Measurements from ENCODE around the gene TULP3. TPM values are rescaled to one million over a fixed set of nuclear protein-coding genes. Genes with fewer than 3 reads are reported as not detected.

TULP3 gene
- total and polyA plus RNA-seq, 2 of the 8 experiments (the other 6 are each of a cell fraction or from before 2014, with no cell fraction given) = 18.4 to 21.2 TPM

GRCh38 chr12:2959192-2959504, 68.5 kb downstream of the TULP3 start, which contains the start of gene TEAD4 (continued):
- TF ChIP-seq, protein P1, sequence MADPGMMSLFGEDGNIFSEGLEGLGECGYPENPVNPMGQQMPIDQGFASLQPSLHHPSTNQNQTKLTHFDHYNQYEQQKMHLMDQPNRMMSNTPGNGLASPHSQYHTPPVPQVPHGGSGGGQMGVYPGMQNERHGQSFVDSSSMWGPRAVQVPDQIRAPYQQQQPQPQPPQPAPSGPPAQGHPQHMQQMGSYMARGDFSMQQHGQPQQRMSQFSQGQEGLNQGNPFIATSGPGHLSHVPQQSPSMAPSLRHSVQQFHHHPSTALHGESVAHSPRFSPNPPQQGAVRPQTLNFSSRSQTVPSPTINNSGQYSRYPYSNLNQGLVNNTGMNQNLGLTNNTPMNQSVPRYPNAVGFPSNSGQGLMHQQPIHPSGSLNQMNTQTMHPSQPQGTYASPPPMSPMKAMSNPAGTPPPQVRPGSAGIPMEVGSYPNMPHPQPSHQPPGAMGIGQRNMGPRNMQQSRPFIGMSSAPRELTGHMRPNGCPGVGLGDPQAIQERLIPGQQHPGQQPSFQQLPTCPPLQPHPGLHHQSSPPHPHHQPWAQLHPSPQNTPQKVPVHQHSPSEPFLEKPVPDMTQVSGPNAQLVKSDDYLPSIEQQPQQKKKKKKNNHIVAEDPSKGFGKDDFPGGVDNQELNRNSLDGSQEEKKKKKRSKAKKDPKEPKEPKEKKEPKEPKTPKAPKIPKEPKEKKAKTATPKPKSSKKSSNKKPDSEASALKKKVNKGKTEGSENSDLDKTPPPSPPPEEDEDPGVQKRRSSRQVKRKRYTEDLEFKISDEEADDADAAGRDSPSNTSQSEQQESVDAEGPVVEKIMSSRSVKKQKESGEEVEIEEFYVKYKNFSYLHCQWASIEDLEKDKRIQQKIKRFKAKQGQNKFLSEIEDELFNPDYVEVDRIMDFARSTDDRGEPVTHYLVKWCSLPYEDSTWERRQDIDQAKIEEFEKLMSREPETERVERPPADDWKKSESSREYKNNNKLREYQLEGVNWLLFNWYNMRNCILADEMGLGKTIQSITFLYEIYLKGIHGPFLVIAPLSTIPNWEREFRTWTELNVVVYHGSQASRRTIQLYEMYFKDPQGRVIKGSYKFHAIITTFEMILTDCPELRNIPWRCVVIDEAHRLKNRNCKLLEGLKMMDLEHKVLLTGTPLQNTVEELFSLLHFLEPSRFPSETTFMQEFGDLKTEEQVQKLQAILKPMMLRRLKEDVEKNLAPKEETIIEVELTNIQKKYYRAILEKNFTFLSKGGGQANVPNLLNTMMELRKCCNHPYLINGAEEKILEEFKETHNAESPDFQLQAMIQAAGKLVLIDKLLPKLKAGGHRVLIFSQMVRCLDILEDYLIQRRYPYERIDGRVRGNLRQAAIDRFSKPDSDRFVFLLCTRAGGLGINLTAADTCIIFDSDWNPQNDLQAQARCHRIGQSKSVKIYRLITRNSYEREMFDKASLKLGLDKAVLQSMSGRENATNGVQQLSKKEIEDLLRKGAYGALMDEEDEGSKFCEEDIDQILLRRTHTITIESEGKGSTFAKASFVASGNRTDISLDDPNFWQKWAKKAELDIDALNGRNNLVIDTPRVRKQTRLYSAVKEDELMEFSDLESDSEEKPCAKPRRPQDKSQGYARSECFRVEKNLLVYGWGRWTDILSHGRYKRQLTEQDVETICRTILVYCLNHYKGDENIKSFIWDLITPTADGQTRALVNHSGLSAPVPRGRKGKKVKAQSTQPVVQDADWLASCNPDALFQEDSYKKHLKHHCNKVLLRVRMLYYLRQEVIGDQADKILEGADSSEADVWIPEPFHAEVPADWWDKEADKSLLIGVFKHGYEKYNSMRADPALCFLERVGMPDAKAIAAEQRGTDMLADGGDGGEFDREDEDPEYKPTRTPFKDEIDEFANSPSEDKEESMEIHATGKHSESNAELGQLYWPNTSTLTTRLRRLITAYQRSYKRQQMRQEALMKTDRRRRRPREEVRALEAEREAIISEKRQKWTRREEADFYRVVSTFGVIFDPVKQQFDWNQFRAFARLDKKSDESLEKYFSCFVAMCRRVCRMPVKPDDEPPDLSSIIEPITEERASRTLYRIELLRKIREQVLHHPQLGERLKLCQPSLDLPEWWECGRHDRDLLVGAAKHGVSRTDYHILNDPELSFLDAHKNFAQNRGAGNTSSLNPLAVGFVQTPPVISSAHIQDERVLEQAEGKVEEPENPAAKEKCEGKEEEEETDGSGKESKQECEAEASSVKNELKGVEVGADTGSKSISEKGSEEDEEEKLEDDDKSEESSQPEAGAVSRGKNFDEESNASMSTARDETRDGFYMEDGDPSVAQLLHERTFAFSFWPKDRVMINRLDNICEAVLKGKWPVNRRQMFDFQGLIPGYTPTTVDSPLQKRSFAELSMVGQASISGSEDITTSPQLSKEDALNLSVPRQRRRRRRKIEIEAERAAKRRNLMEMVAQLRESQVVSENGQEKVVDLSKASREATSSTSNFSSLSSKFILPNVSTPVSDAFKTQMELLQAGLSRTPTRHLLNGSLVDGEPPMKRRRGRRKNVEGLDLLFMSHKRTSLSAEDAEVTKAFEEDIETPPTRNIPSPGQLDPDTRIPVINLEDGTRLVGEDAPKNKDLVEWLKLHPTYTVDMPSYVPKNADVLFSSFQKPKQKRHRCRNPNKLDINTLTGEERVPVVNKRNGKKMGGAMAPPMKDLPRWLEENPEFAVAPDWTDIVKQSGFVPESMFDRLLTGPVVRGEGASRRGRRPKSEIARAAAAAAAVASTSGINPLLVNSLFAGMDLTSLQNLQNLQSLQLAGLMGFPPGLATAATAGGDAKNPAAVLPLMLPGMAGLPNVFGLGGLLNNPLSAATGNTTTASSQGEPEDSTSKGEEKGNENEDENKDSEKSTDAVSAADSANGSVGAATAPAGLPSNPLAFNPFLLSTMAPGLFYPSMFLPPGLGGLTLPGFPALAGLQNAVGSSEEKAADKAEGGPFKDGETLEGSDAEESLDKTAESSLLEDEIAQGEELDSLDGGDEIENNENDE (IDR thresholded peaks at IDR 0.05; ENCODE audit: insufficient replicate concordance, low read length) = no peak
- TF ChIP-seq POU5F1 (IDR thresholded peaks at IDR 0.05; ENCODE audit: low read depth, low read length) (no peak), FOSL1 (IDR thresholded peaks at IDR 0.05; ENCODE audit: insufficient read depth, low read depth, low read length) (no peak), RBBP5 (IDR thresholded peaks at IDR 0.05; ENCODE audit: borderline replicate concordance, low read depth, low read length) (peak; percentile 78; the same call in 1 of the 2 replicates), KDM4A (IDR thresholded peaks at IDR 0.05; ENCODE audit: low read depth, low read length, severe bottlenecking) (peak; percentile 66)
- TF ChIP-seq, protein P2, sequence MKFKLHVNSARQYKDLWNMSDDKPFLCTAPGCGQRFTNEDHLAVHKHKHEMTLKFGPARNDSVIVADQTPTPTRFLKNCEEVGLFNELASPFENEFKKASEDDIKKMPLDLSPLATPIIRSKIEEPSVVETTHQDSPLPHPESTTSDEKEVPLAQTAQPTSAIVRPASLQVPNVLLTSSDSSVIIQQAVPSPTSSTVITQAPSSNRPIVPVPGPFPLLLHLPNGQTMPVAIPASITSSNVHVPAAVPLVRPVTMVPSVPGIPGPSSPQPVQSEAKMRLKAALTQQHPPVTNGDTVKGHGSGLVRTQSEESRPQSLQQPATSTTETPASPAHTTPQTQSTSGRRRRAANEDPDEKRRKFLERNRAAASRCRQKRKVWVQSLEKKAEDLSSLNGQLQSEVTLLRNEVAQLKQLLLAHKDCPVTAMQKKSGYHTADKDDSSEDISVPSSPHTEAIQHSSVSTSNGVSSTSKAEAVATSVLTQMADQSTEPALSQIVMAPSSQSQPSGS (IDR thresholded peaks at IDR 0.05; ENCODE audit: low read length) = no peak
- TF ChIP-seq, protein P3, sequence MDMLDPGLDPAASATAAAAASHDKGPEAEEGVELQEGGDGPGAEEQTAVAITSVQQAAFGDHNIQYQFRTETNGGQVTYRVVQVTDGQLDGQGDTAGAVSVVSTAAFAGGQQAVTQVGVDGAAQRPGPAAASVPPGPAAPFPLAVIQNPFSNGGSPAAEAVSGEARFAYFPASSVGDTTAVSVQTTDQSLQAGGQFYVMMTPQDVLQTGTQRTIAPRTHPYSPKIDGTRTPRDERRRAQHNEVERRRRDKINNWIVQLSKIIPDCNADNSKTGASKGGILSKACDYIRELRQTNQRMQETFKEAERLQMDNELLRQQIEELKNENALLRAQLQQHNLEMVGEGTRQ (IDR thresholded peaks at IDR 0.05; ENCODE audit: low read length) = no peak
- TF ChIP-seq, protein P4, sequence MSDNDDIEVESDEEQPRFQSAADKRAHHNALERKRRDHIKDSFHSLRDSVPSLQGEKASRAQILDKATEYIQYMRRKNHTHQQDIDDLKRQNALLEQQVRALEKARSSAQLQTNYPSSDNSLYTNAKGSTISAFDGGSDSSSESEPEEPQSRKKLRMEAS (IDR thresholded peaks at IDR 0.05) = no peak; the same call in 1 of the 2 replicates
